Activated T-cell treated with anti-CD3 and anti-CD28 coated beads for 4 hours (primary cell): ENCODE results near the gene PPIE.

Source experiments
- DNase-seq: peaks from one replicate; pipeline ENCODE4 v3.0.0-alpha.2; 2020

The PPIE gene

GRCh38 chr1:39738622-39739366, at the start of gene PPIE:
PPIE (plus strand) TSS chr1:39738882; CDS start chr1:39738901, 19 bp downstream.
- DNase-seq, result peak; percentile 94

DNA sequence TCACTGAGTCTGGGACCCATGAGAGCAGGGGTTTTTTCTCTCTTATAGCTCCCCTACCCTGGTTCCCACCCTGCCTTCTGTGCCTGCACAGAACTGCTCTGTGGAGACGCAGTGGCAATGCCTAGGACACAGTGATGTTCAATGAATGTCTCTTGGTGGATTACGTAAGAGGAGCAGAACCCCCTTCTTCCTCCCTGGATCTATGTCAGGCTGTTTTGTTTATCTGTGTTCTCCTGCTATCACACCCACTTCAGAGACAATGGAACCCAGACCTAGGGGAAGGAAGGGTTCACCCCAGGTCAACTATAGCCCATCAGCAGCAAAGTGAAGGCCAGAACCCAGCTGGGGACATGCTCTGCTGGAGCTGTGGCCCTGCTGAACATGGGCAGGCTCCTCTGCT, 49.5 kb upstream of the PPIE start:
- DNase-seq, result no peak

GRCh38 chr1:39689635-39690034, 49.0 kb upstream of the PPIE start:
- no peak for DNase-seq

DNA sequence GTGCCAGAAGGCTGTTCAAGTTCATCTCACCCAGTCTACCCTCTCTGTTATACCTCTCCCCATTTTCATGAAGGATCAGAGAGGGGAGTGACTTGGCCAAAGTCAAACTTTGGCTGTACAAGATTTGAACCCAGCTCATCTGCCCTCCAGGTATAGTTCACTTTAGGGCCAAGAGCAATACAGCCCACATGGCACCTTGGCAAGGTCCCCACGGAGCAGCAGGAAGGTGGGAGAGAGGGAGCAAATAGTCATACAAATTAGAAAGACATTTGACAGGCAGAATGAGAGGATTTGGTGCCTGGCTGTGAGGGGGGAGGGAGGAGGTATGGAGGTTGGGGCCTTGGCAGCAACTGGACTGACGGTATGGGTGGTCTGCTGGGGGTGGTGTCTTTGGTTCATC, 48.5 kb upstream of the PPIE start:
- DNase-seq, result no peak

GRCh38 chr1:39690794-39691382, 47.8 kb upstream of the PPIE start:
- DNase-seq, result no peak

GRCh38 chr1:39691383-39692151, 47.1 kb upstream of the PPIE start, which contains the start of gene HPCAL4:
HPCAL4 (minus strand) TSS chr1:39691433; CDS start chr1:39684603, 6,830 bp downstream.
- DNase-seq, result peak; percentile 88

- DNase-seq, result no peak
Measured at GRCh38 chr1:39692152-39693074, 46.3 kb upstream of the PPIE start.

GRCh38 chr1:39694026-39694425, 44.7 kb upstream of the PPIE start:
- no peak for DNase-seq

GRCh38 chr1:39695016-39695415, 43.7 kb upstream of the PPIE start:
- DNase-seq, result no peak

DNA sequence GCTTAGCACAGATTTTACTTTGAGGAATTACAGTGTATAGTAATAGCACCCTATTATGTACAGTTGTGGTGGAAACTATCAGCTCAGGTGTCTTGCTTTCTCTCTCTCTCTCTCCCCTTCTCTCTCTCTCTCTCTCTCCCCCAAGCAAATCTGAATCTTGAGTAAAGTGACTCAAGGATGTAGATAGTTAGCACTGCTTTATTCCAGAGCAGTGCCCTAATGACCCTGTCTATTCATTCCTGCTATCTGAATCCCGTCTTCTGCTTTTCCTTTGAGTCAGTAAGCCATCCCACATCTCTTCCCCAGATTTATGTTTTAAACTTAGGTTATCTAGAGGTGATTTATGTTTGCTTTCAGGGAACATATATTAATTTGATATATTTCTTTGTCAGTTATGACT, 42.2 kb upstream of the PPIE start:
- DNase-seq, result no peak

GRCh38 chr1:39698568-39698967, 40.1 kb upstream of the PPIE start:
- DNase-seq, result no peak

DNA sequence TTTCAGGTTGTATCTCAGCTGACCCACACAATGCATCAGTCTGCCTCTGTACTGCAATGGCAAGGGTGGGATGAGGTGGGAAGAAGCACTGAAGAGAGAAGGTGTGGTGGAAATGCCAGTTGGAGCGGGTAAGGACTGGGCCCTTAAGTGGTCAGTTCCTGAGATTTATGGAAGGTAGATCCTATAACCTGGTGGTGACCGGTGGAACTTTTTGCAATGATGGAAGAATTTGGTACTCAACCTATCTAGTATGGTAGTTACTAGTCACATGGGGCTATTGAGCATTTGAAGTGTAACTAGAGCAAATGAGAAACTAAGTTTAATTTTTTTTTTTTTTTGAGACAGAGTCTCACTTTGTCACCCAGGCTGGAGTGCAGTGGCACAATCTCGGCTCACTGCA, 39.3 kb upstream of the PPIE start:
- no peak for DNase-seq

GRCh38 chr1:39700348-39700747, 38.3 kb upstream of the PPIE start:
- DNase-seq, result no peak

GRCh38 chr1:39701049-39701439, 37.6 kb upstream of the PPIE start:
- no peak for DNase-seq

DNA sequence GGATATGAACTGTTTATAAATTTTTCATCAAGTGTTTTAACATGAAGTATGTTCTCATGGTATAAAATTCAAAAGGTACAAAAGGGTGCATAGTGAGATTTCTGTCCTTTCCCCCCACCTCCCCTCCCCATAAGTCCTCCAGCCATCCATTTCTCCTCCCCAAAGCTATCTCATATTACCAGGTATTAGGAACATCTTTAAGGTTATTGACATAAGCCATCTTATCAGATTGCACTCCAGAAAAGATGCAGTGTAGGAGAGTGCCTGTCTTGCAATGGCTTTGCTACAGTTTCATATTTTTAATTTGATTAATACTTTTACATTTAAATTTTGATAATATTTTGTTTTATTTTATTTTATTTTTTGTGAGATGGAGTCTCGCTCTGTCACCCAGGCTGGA, 33.9 kb upstream of the PPIE start:
- no peak for DNase-seq

GRCh38 chr1:39707506-39707905, 31.2 kb upstream of the PPIE start:
- DNase-seq, result no peak

DNA sequence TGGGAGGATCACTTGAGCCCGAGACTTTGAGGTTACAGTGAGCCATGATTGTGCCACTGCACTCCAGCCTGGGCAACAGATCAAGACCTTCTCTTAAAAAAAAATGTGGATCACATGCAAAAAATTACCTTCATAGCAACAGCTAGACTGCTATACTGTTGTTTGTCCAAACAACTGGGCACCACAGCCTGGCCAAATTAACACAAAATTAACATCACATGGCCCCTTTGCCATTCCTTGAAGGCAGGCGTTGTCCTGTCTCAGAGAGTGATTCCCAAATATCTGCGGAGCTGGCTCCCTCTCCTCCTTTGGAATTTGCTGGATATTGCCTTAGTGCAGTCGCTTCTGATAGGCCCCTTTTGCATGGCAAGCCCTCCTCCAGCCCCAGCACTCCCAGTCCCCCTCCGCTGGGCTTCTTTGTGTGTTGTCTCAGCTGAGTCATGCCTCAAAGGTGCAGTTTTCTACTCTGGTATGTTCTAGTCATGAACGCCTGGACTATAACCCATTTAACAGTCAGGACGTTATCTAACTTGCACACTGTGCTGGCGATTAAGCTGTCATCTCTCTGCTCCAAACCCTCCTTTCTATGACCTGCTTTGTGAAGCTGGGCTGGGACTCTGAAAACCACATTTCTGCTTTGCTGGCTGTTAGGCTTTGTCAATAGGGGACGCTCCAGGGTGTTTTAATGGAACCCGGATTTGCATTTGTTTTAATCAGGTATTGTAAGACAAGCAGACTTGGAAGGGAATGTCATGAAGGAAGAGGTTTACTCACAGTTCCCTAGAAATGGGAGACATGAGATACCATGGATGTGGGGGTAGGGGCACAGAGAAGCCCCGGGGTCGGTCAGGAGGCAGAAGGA, 27.3 kb upstream of the PPIE start:
- no peak for DNase-seq

DNA sequence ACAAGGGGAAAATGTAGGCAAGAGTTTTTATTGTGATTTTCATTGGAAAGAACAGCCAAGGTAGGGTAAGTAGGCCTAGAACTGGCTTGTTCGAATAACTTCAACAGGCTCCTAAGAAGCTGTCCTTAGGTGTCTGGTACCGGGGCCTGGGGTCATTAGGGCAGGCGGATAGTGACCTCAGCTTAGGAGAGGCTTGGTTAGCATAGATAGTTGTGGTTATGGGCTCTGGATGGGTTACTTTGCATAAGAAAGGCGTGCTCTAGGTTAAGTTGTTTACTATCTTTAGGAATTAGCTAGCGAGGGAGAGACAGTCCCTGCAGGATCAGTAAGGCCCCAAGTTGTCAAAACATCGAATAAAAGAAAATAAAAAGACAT, 26.7 kb upstream of the PPIE start:
- no peak for DNase-seq

DNA sequence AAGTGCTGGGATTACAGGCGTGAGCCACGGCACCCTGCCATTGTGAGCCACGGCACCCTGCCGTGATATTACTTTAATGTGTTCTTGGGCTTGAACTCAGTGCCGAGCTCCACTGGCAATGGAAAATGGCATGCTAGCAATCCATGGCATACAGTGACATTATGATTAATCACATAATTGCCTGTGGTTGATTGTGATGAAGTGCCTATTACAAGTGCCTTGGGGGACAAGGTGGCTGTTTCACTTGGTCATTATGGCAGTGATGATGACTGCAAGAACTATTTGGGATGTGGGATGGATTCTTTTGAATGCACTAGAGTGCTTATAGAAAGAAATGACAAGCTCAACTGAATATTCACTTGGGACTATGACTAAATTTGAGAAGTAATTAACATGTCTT, 25.1 kb upstream of the PPIE start:
- no peak for DNase-seq

- no peak for DNase-seq
Measured at GRCh38 chr1:39717809-39718208, 20.9 kb upstream of the PPIE start.

DNA sequence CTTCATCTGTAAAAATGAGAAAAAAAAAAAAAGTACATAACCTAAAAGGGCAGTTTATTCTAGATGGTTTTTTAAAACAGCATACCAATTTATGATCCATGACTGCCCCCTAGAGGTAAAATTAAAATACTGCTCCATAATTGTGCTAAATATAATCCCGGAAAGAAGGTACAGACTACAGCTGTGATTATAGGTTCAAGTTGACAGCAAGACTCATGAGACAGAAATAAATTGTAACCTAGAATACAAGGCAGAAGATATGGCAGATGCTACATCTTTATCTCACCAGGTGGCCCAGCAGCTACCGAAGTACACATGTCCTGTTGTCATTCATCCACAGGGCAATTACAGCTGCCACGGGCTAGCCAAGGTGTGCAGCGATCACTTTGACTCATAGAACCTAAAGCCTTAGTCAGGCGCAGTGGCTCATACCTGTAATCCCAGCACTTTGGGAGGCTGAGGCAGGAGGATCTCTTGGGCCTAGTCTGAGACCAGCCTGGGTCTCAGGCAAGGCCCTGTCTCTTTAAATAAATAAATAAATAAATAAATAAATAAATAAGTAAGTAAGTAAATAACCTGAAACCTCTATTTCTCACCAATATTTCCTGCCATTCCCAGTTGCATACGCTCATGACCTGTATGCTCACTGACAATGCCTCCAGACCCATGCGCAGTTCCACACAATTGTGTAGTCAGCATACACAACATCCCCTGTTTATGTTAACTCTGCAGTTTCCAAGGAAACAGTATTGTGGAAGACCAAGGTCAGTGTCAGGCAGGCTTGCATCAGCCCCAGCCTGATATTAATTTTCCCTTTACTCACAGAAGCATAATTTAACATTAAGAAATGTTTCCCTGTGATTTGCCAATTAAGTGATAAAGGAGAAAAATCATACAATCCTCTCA, 18.3 kb upstream of the PPIE start:
- DNase-seq, result no peak
